ENCODE results near the gene DENND4A.

DENND4A gene

GRCh38 chr15:65666257-65666656, 125.8 kb downstream of the DENND4A start:
- no peak for DNase-seq (ENCODE audit: low read depth)

GRCh38 chr15:65663521-65663920, 128.6 kb downstream of the DENND4A start:
- no peak for DNase-seq (ENCODE audit: low read depth)

- no peak for DNase-seq (ENCODE audit: low read depth)
Measured at GRCh38 chr15:65660927-65661326, 131.2 kb downstream of the DENND4A start.

GRCh38 chr15:65659502-65660052, 132.5 kb downstream of the DENND4A start:
- DNase-seq (ENCODE audit: low read depth) = no peak

- no peak for DNase-seq (ENCODE audit: low read depth)
Measured at GRCh38 chr15:65655457-65655856, 136.6 kb downstream of the DENND4A start.

- no peak for DNase-seq (ENCODE audit: low read depth)
Measured at GRCh38 chr15:65655026-65655425, 137.1 kb downstream of the DENND4A start.

- DNase-seq (ENCODE audit: low read depth) = no peak
Measured at GRCh38 chr15:65653801-65654521, 138.1 kb downstream of the DENND4A start.

- no peak for DNase-seq (ENCODE audit: low read depth)
Measured at GRCh38 chr15:65653341-65653740, 138.8 kb downstream of the DENND4A start.

GRCh38 chr15:65651831-65652749, 140.0 kb downstream of the DENND4A start:
- DNase-seq (ENCODE audit: low read depth) = no peak

- DNase-seq (ENCODE audit: low read depth) = no peak
Measured at GRCh38 chr15:65651042-65651322, 141.1 kb downstream of the DENND4A start.

- no peak for DNase-seq (ENCODE audit: low read depth)
Measured at GRCh38 chr15:65650312-65651041, 141.6 kb downstream of the DENND4A start.

- no peak for DNase-seq (ENCODE audit: low read depth)
Measured at GRCh38 chr15:65646486-65646885, 145.6 kb downstream of the DENND4A start.

GRCh38 chr15:65645392-65645791, 146.7 kb downstream of the DENND4A start:
- DNase-seq (ENCODE audit: low read depth) = no peak

GRCh38 chr15:65644282-65644681, 147.8 kb downstream of the DENND4A start:
- no peak for DNase-seq (ENCODE audit: low read depth)

- DNase-seq (ENCODE audit: low read depth) = no peak
Measured at GRCh38 chr15:65642594-65642993, 149.5 kb downstream of the DENND4A start.

- DNase-seq (ENCODE audit: low read depth) = no peak
Measured at GRCh38 chr15:65641768-65642475, 150.2 kb downstream of the DENND4A start.

- DNase-seq (ENCODE audit: low read depth) = no peak
Measured at GRCh38 chr15:65639509-65639908, 152.6 kb downstream of the DENND4A start.

- peak; percentile 4 for DNase-seq (ENCODE audit: low read depth)
Measured at GRCh38 chr15:65638681-65639089, 153.4 kb downstream of the DENND4A start.

- DNase-seq (ENCODE audit: low read depth) = no peak
Measured at GRCh38 chr15:65638109-65638508, 154.0 kb downstream of the DENND4A start.

- no peak for DNase-seq (ENCODE audit: low read depth)
Measured at GRCh38 chr15:65634356-65634755, 157.7 kb downstream of the DENND4A start.

GRCh38 chr15:65633752-65634151, 158.3 kb downstream of the DENND4A start:
- DNase-seq (ENCODE audit: low read depth) = no peak

Data from activated T-cell treated with anti-CD3 and anti-CD28 coated beads for 24 hours (primary cell).